ENCODE results near the gene TXNDC5. TPM values are rescaled to one million over a fixed set of nuclear protein-coding genes. Genes with fewer than 3 reads are reported as not detected.

The TXNDC5 gene
- polyA plus RNA-seq, 3 donors, result 12.6 to 33.5 (median 21.2) TPM

DNA sequence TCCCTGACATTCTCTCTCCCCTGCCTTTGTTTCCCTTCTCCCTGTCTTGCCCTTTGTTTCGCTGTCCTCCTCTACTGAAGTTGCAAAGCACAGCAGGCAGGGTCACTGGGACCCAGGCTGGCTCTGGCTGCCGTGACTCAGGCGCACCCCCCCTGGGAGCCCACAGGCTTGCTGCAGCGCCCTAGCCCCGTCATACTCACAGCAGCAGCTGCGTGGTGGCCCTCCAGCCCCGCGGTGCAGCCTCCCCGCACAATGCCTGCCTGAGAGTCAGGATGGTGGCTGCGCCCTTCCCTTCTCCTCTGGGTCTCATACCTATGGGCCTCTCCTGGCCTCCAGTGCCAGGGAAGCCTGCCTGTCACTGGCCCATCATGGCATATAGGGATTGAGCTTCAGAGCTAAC, 41.7 kb downstream of the TXNDC5 start:
- no peaks in the 10 kb centered on the region for H3K27me3 Mint-ChIP-seq (ENCODE audit: low read depth in 3 of 3)
- Histone ChIP-seq H3K9ac (ENCODE audit: insufficient read depth, low read length, poor library complexity, severe bottlenecking) (no peak overlapping the region), H3K79me2 (ENCODE audit: insufficient read depth, low read length) (no peaks in the 10 kb centered on the region)

DNA sequence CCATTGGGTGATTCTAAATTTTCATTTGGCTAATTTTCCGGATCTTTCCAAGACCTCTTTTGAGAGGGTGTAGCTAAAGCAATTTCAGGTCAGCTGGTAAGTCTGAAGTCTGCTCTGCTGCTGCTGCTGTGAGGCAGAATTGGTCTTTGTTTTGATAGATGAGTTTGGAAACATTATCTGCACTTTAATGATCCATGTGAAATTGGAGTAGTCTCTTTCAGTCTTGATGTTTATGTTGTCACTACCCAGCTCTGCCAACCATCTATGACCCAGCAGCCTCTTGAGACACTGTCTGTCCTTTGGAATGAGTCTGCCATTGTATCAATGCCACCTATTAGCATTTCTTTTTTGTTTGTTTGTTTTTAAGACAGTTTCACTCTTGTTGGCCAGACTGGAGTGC, 44.1 kb downstream of the TXNDC5 start:
- H2AFZ ChIP-seq (ENCODE audit: insufficient read depth, low read depth, low read length, poor library complexity, severe bottlenecking), result no peak overlapping the region
- no peaks in the 10 kb centered on the region for H3K27me3 ChIP-seq (ENCODE audit: control insufficient read depth in 2 of 2, insufficient read depth in 2 of 2, low read length in 2 of 2)
- no peaks in the 10 kb centered on the region for H3K4me1 Mint-ChIP-seq
- TF ChIP-seq, protein P1, sequence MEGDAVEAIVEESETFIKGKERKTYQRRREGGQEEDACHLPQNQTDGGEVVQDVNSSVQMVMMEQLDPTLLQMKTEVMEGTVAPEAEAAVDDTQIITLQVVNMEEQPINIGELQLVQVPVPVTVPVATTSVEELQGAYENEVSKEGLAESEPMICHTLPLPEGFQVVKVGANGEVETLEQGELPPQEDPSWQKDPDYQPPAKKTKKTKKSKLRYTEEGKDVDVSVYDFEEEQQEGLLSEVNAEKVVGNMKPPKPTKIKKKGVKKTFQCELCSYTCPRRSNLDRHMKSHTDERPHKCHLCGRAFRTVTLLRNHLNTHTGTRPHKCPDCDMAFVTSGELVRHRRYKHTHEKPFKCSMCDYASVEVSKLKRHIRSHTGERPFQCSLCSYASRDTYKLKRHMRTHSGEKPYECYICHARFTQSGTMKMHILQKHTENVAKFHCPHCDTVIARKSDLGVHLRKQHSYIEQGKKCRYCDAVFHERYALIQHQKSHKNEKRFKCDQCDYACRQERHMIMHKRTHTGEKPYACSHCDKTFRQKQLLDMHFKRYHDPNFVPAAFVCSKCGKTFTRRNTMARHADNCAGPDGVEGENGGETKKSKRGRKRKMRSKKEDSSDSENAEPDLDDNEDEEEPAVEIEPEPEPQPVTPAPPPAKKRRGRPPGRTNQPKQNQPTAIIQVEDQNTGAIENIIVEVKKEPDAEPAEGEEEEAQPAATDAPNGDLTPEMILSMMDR (IDR thresholded peaks at IDR 0.05), result no peak
- H3K79me2 ChIP-seq (ENCODE audit: insufficient read depth, low read length), result no peaks in the 10 kb centered on the region
- no peaks in the 10 kb centered on the region for H3K4me1 ChIP-seq (ENCODE audit: control insufficient read depth in 1 of 2, insufficient read depth in 2 of 2, low read length in 2 of 2)
- H3K4me3 Mint-ChIP-seq, result no peak overlapping the region
- no peaks in the 10 kb centered on the region for H3K36me3 Mint-ChIP-seq
- no peaks in the 10 kb centered on the region for H4K20me1 ChIP-seq (ENCODE audit: insufficient read depth, low read length)
- no peaks in the 10 kb centered on the region for H3K36me3 ChIP-seq (replicated peaks in 1 of 2; ENCODE audit: control insufficient read depth in 1 of 2, insufficient read depth in 2 of 2, low read length in 2 of 2)
- H3K9me3 Mint-ChIP-seq, result peaks cover 2 to 20% (median 11%) of the 10 kb centered on the region in 7 donors
- H3K4me3 ChIP-seq (replicated peaks in 1 of 3; ENCODE audit: low read depth in 2 of 3, low read length in 3 of 3), result no peak overlapping the region
- no peak overlapping the region for H3K27ac Mint-ChIP-seq
- no peak overlapping the region for H3K27ac ChIP-seq (ENCODE audit: low read depth in 1 of 2, low read length in 2 of 2)
- peaks cover 0 to 19% of the 10 kb centered on the region in 2 donors for H3K9me3 ChIP-seq (replicated peaks in 1 of 2; ENCODE audit: control insufficient read depth in 1 of 2, insufficient read depth in 1 of 2, low read length in 2 of 2)
- DNase-seq, result no peak
- intact Hi-C loops (cut with micrococcal nuclease), result no loop called here
- no peak overlapping the region for H3K4me2 ChIP-seq (replicated peaks; ENCODE audit: extremely low read depth, low read length, poor library complexity, severe bottlenecking)
- H3K9ac ChIP-seq (ENCODE audit: insufficient read depth, low read length, poor library complexity, severe bottlenecking), result no peak overlapping the region
- 100% methylated on average over 1 of the region's 1 CpG for WGBS (ENCODE audit: insufficient coverage)
- peaks cover 0 to 1% (median 0%) of the 10 kb centered on the region in 3 donors for H3K27me3 Mint-ChIP-seq (ENCODE audit: low read depth in 3 of 3)

More for the DNA sequence above, 41.7 kb downstream of the TXNDC5 start:
- WGBS (ENCODE audit: insufficient coverage), result 93% methylated on average over 9 of the region's 10 CpGs
- Histone ChIP-seq H3K27me3 (ENCODE audit: control insufficient read depth in 2 of 2, insufficient read depth in 2 of 2, low read length in 2 of 2) (no peaks in the 10 kb centered on the region), H3K27ac (ENCODE audit: low read depth in 1 of 2, low read length in 2 of 2) (no peak overlapping the region), H3K4me2 (replicated peaks; ENCODE audit: extremely low read depth, low read length, poor library complexity, severe bottlenecking) (no peak overlapping the region), H2AFZ (ENCODE audit: insufficient read depth, low read depth, low read length, poor library complexity, severe bottlenecking) (no peak overlapping the region), H3K36me3 (replicated peaks in 1 of 2; ENCODE audit: control insufficient read depth in 1 of 2, insufficient read depth in 2 of 2, low read length in 2 of 2) (no peaks in the 10 kb centered on the region), H4K20me1 (ENCODE audit: insufficient read depth, low read length) (no peaks in the 10 kb centered on the region), H3K4me1 (ENCODE audit: control insufficient read depth in 1 of 2, insufficient read depth in 2 of 2, low read length in 2 of 2) (no peaks in the 10 kb centered on the region), H3K9me3 (replicated peaks in 1 of 2; ENCODE audit: control insufficient read depth in 1 of 2, insufficient read depth in 1 of 2, low read length in 2 of 2) (peaks cover 11 to 37% of the 10 kb centered on the region in 2 donors), H3K4me3 (replicated peaks in 1 of 3; ENCODE audit: low read depth in 2 of 3, low read length in 3 of 3) (no peak overlapping the region)
- Mint-ChIP-seq H3K9me3 (peaks cover 13 to 35% (median 24%) of the 10 kb centered on the region in 7 donors), H3K4me1 (no peaks in the 10 kb centered on the region), H3K36me3 (no peaks in the 10 kb centered on the region), H3K27ac (no peak overlapping the region), H3K4me3 (no peak overlapping the region)
- DNase-seq, result no peak
- intact Hi-C loops (cut with micrococcal nuclease), result no loop called here
- TF ChIP-seq, protein P1 (IDR thresholded peaks at IDR 0.05), result no peak
